GM21390 (cell line): ENCODE data around the gene GRM8.

Experiments
- ATAC-seq: cut with Tn5 transposase; IDR thresholded peaks from one replicate; pipeline ENCODE4 v1.9.1; 2021; ENCODE audit not compliant: unreplicated experiment

The GRM8 gene

DNA sequence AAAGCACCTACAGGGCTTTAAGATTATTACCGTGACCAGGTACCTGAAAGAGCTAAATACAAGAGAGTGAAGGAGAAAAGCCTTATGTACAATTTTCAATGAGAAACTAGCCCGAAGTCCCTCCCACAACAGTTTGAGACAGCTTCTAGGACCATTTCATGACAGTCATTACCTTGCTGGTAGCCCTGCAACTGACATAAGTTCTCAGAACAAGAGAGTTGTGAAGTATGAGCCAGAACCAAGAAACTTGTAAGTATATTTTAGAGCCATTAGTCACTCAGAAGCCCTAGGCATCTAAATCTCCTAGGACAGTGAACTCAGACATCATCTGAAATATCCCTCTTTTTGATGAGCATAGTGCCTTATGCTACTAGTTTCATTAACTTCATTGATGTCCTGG lies 792.1 kb downstream of the GRM8 start:
- no peak for ATAC-seq

DNA sequence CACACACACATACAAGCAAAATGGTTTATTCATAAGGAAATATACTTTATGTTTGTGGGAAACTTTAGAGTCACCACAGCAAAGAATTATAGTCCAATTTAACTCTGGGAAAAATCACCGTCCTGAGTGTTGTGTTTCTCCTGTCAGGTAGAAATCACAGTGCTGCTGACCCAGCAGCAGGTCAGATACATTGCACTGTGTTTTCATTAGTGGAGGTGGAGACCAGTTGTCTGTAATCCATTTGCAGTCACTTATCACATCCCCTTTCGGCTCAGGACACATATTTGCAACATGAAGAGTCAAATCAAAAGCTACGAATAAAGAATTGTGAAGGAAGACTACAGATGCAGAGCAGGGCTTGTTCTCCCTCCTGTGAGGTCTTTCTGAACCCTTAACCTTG lies 799.6 kb downstream of the GRM8 start:
- no peak for ATAC-seq

DNA sequence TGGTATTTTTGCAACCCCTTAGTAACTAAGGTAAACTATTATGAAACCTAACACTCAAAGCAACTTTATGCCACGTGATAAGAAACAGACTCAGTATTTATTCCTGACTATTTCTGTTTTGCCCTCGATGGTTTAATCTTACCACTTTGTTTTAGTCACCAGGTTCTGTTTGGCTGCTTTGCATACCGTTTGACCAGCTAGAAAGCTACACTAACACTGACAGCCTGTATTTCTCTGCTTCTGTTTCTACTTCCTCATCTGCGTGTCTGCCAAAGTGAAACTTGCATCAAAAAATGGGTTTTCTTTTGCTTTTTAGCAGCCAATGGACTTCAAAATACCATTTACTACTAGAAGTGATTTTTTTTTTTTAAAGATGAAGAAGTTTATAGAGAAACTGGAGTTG lies 802.5 kb downstream of the GRM8 start:
- peak; percentile 91 for ATAC-seq

DNA sequence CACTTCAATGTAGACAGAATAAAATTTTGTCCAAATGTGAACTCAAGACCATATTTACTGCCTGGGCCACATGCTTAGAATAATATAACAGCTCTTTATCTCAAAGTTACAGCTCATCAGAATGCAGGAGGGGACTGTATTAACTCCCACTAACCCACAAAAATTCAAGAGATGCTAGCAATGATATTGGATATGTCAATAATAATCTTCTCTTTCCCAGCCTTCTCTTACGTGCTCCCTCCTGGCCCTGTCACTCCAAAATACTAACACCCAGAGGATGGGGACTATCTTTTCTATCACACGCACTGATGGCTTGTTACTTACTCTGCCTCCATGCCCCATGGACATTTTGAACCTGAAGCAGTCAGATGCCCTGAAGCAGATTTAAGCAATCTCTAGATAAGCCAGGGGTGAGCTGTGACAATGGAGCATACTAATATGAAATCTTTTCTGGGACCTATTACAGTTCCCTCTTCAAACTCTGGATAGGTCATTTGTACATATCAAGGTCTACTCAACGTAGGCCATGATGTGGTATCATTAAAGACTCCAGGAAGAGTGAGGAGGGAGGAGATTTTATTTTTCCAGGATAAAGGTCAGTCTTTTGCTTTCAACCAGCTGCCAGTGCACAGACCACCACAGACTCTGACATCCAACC lies 803.0 kb downstream of the GRM8 start:
- ATAC-seq, result peak; percentile 15

DNA sequence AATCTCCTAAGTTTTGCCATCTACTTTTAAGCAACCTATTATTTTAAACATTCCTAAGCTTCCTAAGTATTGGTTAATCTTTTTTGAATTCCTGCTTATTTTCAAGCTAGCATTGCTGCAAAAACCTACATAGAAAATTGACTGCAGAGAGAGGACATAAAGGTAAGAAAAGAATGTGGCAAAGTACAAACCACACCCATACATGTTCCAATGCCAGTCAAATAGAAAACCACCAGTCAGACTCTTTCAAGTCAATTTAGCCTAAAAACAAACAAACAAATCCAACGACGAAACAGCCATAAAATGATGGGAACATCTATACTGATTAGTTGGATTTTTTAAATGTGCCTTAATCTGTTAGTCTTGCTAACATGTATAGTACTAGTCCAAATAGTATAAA lies 804.8 kb downstream of the GRM8 start:
- no peak for ATAC-seq

DNA sequence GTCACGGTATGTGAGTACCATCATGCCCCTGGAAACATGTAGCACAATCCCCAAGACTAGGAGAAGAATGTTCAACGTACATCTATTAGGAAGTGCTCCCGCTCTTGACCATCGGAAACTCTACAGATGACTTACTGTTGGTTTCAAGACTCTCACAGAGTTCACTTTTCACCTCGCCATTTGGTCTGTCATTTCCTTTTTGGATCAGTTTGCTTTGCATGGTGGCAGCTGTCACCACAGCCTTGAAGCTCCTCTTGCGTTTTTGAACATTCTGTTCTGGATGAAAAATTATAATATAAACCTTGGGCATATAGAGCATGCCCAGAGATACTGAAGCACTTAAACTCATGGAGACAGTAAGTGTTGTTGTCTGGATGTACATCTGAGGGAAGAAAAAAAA lies 806.8 kb downstream of the GRM8 start:
- ATAC-seq, result no peak

DNA sequence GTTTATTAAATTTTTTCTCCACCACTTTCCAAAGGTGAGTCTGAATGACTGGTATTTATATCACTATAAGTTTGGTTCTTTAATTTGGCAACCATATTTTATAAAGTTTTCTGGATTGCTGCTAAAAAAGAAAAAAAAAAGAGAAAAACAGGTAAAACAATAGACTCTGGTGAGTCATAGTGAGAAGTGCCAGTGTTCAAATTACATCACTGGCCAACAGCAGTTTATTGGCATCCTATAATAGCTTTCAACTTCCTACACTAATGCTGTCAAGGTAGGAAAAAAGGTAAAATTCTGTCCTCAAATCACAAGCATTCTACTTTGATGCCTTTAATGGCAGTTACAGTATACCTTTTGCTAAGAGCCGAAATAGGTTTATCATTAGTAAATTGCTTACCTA lies 808.8 kb downstream of the GRM8 start:
- no peak for ATAC-seq

DNA sequence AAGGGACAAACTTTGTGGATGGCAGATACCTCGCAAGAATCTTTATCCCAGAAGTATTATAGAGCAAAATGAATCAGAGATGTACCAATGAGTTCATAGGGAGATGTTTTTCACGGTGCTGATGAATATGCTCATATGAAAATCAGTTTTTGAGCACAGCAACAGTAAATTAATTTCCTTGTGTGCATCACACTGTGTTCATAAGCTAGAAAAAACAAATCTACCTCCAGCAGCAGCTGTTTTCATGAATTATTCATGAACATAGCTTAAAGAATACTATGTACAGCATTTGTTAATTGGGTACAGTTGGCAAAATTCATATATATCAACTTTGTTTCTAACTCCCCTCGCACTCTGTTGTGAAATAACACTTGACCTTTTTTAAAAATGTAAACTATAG lies 809.8 kb downstream of the GRM8 start:
- ATAC-seq, result no peak

DNA sequence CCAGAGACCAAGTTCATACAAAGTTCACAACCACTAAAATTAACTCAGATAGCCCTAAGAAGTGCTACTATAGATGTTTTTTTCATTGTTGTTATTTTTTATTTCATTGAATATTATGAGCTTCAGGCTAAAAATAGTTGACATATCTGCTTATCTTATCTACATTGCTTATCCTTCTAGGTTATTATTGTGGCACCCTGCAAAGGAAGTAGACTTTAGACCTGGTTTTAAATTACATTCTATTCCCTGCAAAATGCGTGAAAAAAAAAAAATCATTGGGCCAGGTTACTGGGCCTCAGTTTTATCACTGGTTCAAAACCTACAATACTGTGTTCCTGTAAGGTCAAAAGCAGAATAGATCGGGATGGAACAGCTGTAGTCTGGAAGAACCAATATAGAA lies 811.0 kb downstream of the GRM8 start:
- no peak for ATAC-seq

DNA sequence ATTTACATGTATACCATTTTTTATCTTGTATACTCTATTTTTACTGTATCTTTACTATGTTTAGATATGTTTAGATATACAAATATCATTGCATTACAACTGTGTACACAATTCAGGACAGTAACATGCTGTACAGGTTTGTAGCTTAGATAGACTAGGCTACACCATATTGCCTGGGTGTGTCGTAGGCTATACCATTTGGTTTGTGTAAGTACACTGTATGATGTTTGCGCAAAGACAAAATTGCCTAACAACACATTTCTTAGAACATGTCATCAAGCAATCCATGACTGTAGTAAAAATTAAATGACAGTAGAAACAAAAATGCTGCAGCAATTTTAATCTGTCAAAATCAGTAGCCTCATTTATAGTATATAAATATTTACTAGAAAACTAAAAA lies 812.2 kb downstream of the GRM8 start:
- ATAC-seq, result no peak

DNA sequence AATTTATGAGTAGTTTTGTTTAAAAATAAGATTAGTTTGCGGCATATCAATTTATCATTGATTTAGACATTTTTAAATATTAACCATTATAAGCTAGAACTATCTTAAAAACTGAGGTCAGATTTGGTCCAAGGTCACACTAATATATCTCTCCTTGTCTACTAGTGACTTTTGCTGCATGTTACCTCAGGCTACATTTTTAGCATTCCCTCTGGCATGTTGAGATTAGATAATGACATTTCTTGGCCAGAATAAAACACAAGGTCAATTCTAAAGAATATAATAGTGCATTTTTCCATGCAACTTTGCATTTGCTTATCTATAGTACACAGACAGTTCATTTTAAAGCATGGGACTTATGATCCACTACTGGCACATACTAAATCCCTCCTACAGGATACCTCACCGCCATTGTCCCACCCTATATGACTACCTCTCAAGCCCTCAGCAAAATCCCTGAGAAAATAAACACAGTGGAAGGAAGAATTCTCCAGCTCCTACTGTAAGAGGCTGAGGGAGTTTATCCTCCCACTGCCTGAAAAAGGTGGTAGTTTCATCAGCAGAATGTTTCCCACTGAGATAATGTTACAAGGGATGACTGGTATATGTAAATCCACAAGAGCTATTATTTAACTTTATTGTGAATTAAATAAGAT lies 816.4 kb downstream of the GRM8 start:
- no peak for ATAC-seq

DNA sequence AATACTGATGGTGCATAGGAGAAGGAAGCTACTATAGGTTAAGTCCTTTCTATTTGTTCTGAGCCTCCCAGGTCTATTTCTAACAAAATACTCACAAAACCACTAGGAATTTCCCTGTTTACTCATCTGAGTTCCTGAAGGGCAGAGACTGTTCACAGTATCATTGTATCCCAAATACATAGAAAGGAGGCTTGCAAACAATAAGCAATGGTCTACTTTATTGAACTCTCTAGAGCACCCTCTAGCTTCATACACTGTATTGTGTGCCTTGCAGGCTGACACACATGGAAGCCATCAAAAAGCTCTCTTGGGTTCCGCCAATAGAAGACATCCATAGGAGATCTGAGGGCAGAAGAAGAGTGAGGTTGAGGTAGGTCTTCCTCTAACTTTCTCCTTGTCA lies 826.1 kb downstream of the GRM8 start:
- no peak for ATAC-seq

DNA sequence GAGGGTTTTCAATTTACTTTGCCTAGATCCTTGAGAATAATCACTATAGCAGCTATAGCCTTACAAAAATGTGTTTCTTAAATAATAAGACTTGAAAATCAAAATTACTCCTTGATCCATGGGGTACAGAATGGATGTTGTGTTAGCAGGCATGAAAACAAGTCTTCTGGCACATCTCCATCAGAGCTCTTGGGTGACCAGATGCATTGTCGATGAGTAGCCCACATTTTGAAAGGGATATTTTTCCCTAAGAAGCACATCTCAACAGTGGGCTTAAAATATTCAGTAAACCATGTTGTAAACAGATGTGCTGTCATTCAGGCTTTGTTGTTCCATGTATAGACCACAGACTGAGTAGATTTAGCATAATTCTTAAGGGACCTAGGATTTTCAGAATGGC lies 827.8 kb downstream of the GRM8 start:
- no peak for ATAC-seq

DNA sequence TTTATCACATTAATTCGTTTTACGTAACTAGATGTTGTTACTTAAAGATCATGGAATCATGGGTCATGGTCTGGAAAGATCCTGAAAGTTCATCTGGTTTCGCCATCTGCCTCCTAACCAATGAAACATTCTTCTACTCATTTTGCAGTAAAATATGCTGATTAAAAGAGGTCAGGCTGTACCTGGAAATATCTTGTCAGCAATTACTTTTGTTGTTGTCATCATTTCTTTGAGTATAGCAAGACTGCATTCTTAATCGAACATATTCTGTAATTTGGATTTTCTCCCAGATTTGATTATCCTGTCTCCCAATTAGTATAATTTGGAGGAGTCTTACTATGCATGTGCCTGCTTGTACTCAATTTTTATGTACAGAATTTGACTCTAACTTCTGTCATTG lies 833.7 kb downstream of the GRM8 start:
- ATAC-seq, result no peak

DNA sequence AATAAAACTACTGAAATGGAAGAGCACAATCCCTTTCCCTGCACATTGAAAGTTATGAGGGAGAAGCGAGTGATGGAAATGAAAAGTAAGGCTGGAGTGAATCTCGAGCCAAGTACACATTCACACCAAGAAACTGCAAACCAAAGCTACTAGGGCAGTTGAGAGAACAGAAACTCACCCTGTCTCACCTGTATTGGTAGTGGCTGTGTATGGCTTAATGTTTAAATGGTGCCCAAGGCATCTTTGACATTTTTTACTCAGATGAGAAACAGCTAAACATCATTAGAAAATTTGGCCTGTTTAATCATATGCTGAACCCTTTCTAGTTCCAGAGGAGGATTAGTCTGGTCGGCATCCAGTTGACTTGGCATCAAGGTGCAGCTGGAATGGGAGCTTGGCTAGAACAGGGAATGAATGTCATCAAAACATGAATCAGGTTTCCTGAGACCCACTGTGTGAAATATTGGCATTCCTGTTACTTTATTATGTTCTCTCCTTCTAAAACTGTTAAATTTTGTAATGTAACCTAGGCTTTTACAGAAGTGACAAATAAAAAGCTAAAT lies 840.8 kb downstream of the GRM8 start:
- ATAC-seq, result peak; percentile 59

DNA sequence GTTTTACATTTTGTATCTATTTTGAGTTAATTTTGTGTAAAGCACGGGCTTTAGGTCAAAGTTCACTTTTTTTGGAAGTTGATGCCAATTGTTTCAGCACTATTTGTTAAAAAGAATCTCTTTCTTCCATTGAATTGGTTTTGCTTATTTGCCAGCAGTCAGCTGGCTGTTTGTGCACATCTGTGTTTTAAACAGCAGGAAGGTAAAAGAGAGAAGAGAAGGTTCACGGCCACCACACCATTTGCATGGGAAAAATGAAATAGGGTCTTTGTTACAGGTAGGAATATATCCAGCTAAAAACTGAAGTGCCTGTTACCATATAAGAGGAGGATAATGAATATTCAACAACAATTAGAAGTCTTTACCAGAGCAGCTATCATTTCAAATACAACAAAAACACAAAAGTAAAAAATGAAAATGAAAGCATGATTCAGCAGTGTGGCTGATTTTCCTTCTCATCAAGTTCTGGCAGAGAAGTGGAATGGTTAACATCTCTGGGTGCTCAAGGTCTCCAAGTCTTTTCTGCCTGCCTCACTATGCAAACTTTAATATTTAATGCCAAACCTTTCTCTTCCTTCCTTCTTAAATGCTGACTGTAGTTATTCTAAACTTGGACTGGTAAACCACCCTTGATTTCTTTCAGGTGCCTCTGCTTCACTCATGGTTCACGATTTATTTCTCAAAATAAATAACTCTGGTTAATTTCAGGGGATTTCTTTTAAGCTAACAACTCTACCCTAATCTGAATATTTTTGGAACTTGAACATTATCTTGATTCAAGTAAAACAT lies 841.5 kb downstream of the GRM8 start:
- ATAC-seq, result peak; percentile 73

DNA sequence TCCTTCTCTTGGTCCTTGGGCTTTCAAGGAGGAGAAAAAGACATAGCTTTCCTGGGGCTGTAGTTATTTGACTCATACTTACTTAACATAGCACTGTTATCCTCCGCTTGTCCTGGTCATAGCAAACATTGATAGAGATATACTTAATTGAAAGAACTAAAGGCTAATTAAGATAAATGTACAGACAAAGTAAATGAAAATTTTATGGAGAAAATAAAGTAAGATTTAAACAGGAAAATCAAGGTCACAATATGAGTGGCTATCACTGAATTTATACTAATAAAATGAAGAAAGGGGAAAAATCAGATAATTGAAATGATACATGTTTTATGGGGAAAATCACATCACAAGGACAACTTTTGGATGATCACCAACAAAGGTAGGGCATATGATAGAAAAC lies 849.7 kb downstream of the GRM8 start:
- no peak for ATAC-seq

DNA sequence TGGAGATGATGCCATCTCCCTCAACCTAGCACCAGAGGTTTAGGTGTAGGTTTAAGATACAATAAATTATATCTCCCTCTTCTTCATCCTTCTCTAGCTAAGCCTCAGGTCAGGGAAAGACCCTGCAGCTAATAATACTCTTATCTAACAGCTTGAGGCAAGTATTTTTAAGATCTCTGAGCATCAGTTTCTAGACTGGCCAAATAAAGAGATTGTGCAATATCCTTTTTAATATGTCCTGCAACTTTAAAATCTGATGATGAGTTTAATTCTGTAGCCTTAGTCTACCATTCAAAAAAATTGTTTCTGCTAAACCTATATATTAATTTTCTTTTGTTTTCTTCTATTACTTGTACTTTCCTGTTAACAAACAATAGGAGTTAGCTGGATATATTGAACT lies 850.8 kb downstream of the GRM8 start:
- no peak for ATAC-seq

DNA sequence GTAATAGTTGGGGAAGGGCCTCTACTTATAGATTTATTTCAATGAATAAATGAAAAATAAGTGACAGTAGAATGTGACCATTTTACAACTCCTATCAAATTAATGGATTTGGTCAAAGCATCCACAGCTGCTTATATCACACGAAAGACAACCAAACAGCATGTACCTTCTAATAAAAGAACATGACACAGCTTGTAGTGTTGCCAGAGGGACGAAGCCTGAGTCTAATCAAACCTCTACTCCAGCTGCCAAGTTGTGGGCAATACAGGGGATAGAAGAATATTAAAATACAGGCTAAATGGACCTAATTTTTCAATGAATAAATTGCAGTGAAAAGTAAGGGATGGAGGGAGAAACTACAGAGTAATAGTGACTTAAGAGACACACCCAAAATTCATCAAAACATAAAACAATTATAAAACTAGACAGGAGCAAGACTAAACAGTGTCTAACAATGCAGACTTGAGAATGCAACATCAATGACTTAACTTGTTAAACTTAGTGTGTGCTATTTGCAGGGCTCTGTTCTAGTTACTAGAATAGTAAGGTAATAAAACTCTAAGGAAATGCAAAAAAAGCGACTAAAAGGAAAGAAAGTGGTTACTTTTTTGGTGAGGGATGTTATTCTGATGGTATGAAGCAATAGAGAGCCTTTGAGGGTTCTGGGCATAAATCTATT lies 853.8 kb downstream of the GRM8 start:
- no peak for ATAC-seq

DNA sequence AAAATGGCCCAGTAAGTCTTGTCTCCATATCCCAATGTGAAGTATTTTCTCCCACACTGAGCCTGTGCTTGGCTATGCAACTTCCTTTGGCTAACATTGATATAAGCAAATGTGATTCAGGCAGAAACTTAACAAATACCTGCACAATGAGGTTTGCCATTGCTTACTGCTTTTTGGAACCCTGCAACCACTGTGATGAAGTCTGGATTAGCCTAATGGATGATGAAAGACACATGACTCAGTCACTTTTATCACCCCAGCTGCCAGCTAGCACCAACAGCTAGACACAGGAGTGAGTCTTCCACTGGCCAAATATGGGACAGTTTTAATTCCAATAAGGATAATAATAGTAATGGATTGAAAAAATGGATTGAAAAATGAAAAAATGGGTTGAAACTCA lies 854.5 kb downstream of the GRM8 start:
- ATAC-seq, result no peak

DNA sequence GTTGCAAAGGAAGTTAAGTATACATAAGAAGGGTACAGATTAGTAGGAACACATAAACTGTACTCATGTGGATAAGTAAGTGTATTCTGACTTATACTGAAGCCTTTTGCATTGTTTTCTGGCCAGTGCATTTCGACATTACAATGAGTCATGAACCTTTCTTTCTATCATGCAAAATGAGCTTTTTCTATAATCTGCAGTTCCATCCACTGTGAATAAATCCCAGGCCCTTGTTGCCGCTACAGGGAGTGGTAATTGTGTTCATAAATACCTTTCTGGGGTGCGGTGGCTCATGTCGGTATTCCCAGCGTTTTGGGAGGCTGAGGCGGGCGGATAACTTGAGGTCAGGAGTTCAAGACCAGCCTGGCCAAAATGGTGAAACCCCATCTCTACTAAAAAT lies 858.3 kb downstream of the GRM8 start:
- ATAC-seq, result no peak
